HL-60 (cell line): ENCODE measurements around the gene TEX29.

Experiments used
- DNase-seq, 2 experiments: peaks; one replicate each; pipeline ENCODE4 v3.0.0-alpha.2; 2010 to 2020; ENCODE audit warnings: low read depth in 1 of 2, low spot score in 1 of 2
- H3K27ac ChIP-seq: fragments of 250-450 bp; sonication (Bioruptor Pico); replicated peaks from 2 replicates; pipeline ENCODE4 v1.5.1; 2020; ENCODE audit warnings: mild to moderate bottlenecking, moderate library complexity
- H3K27me3 ChIP-seq: fragments of 250-450 bp; sonication (Bioruptor Pico); 2 replicates; pipeline ENCODE4 v1.5.1; 2021; ENCODE audit warnings: mild to moderate bottlenecking, moderate library complexity; ENCODE audit not compliant: insufficient read depth, poor library complexity, severe bottlenecking
- H3K4me3 ChIP-seq: replicated peaks from 2 replicates; pipeline ENCODE4 v1.5.1; 2011; ENCODE audit warnings: mild to moderate bottlenecking, control low read depth, low read length; ENCODE audit not compliant: insufficient read depth
- GABPA ChIP-seq: IDR thresholded peaks from 2 replicates; pipeline ENCODE4 v1.6.1; 2012; ENCODE audit warnings: low read depth
- POLR2AphosphoS5 ChIP-seq: IDR thresholded peaks from 2 replicates; pipeline ENCODE4 v1.6.1; 2012; ENCODE audit warnings: low read depth
- REST ChIP-seq: IDR thresholded peaks from 2 replicates; pipeline ENCODE4 v1.6.1; 2012; ENCODE audit warnings: low read depth; ENCODE audit not compliant: insufficient replicate concordance
- SPI1 ChIP-seq: IDR thresholded peaks from 2 replicates; pipeline ENCODE4 v1.6.1; 2012; ENCODE audit warnings: low read depth, mild to moderate bottlenecking, borderline replicate concordance
- TF ChIP-seq, protein P1 (sequence below): IDR thresholded peaks from one replicate; pipeline ENCODE4 v1.5.1; 2011; ENCODE audit warnings: low read length, control low read depth, inconsistent platforms; ENCODE audit not compliant: insufficient read depth

Gene TEX29

GRCh38 chr13:111384441-111385182 is 64.2 kb downstream of the TEX29 start:
- Histone ChIP-seq H3K4me3 (no peak overlapping the region), H3K27me3 (peaks cover 4% of the 10 kb centered on the region), H3K27ac (no peak overlapping the region)
- no peak for DNase-seq
- TF ChIP-seq REST, result no peak
- no peak for TF ChIP-seq SPI1

- peaks cover 4% of the 10 kb centered on the region for H3K27me3 ChIP-seq
Observed at GRCh38 chr13:111385183-111385857, 64.9 kb downstream of the TEX29 start.

DNA sequence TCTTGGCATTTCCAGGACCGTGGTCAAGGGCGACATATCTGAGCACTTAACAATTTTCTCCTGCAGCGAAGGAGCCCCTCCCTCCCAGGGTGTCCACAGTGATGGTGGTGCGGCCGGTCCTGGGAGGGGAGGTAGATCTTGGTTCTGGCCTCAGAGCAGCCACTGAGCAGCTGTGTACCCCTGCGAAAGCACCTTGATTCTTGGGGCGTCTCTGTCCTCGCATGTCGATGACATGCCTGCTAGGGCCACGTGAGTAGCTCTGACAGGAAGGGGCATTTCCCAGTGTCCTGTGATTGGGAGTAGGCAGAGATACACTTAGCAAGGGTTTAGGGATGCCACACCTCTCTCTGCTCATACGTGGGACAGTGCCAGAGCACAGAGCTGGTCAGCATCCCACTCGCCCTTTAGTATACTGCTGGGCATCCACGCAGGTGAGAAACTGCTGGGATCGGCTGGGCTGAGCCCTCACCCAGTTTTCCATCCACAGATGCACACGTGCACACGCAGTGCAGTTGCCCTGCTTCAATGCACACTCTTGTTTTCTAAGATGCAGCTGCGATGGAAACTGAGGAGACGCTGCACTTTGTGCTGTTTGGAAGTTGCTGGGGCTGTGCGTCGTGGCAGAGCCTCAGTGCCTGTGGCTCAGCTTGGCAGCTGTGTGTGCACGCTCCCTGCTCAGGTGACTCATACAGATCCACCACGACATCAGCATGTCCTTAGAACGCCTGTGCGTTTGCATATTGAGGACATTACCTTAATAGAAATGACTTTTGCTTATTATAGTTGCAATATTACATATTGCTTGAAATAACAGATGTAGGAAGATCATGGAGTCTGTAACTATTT is 66.8 kb downstream of the TEX29 start:
- TF ChIP-seq POLR2AphosphoS5 (no peak), SPI1 (no peak), REST (no peak), GABPA (no peak)
- TF ChIP-seq, protein P1, sequence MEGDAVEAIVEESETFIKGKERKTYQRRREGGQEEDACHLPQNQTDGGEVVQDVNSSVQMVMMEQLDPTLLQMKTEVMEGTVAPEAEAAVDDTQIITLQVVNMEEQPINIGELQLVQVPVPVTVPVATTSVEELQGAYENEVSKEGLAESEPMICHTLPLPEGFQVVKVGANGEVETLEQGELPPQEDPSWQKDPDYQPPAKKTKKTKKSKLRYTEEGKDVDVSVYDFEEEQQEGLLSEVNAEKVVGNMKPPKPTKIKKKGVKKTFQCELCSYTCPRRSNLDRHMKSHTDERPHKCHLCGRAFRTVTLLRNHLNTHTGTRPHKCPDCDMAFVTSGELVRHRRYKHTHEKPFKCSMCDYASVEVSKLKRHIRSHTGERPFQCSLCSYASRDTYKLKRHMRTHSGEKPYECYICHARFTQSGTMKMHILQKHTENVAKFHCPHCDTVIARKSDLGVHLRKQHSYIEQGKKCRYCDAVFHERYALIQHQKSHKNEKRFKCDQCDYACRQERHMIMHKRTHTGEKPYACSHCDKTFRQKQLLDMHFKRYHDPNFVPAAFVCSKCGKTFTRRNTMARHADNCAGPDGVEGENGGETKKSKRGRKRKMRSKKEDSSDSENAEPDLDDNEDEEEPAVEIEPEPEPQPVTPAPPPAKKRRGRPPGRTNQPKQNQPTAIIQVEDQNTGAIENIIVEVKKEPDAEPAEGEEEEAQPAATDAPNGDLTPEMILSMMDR, result no peak
- Histone ChIP-seq H3K4me3 (no peak overlapping the region), H3K27ac (no peak overlapping the region), H3K27me3 (peaks cover 4% of the 10 kb centered on the region)
- no peak for DNase-seq

More at GRCh38 chr13:111385183-111385857, 64.9 kb downstream of the TEX29 start:
- no peak for DNase-seq
- H3K27ac ChIP-seq, result no peak overlapping the region
- TF ChIP-seq, protein P1, result no peak
- TF ChIP-seq POLR2AphosphoS5, result no peak
- no peak for TF ChIP-seq GABPA
- no peak for TF ChIP-seq REST
- TF ChIP-seq SPI1, result no peak
- no peak overlapping the region for H3K4me3 ChIP-seq
